Right lobe of liver (tissue), 4 donors: ENCODE measurements around the gene TUBA1A.
"Not testable (repeated sequence)": the region's sequence is repeated elsewhere in the genome, so short reads cannot be mapped to it uniquely, and the experiment has no call there.

Experiments
- POLR2A ChIP-seq: fragments of 450-650 bp; IDR thresholded peaks from one replicate; pipeline ENCODE4 v1.6.1; 2017; ENCODE audit warnings: antibody characterized with exemption, mild to moderate bottlenecking
- TF ChIP-seq, protein P1 (sequence below), 4 donors: fragments of 200-600 bp in 3 of 4; fragments of 450-650 bp in 1 of 4; IDR thresholded peaks; one replicate each; pipeline versions ENCODE4 v1.5.1 to v1.8.0; 2016 to 2022; ENCODE audit warnings: antibody characterized with exemption in 4 of 4, mild to moderate bottlenecking in 2 of 4
- donor health status: DM: no; HTN: no; CAD: no.
- donor health status: DM: no; HTN: no; CAD: no.
- donor health status: DM: no; HTN: yes; CAD: no.

DNA sequence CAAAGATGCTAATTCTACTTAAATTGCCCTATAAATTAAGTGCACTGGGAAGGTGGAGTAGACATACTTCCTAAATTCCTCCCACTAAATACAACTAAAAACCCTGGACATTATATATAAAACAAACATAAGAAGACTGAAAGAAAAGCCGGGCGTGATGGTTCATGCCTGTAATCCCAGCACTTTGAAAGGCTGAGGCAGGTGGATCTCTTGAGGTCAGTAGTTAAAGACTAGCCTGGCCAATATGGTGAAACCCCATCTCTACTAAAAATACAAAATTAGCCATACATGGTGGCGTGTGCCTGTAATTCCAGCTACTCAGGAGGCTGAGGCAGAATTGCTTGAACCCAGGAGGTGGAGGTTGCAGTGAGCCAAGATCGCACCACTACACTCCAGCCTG is 27.0 kb downstream of the TUBA1A start:
- TF ChIP-seq, protein P1, sequence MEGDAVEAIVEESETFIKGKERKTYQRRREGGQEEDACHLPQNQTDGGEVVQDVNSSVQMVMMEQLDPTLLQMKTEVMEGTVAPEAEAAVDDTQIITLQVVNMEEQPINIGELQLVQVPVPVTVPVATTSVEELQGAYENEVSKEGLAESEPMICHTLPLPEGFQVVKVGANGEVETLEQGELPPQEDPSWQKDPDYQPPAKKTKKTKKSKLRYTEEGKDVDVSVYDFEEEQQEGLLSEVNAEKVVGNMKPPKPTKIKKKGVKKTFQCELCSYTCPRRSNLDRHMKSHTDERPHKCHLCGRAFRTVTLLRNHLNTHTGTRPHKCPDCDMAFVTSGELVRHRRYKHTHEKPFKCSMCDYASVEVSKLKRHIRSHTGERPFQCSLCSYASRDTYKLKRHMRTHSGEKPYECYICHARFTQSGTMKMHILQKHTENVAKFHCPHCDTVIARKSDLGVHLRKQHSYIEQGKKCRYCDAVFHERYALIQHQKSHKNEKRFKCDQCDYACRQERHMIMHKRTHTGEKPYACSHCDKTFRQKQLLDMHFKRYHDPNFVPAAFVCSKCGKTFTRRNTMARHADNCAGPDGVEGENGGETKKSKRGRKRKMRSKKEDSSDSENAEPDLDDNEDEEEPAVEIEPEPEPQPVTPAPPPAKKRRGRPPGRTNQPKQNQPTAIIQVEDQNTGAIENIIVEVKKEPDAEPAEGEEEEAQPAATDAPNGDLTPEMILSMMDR (IDR thresholded peaks at IDR 0.05), result not testable (repeated sequence)
- not testable (repeated sequence) for TF ChIP-seq POLR2A
